ENCODE results near the gene KANK4.
A peak's percentile ranks its signal among the peaks of the same experiment; 100 is the strongest.
"Not testable (repeated sequence)": the region's sequence is repeated elsewhere in the genome, so short reads cannot be mapped to it uniquely, and the experiment has no call there.

KANK4 gene

DNA sequence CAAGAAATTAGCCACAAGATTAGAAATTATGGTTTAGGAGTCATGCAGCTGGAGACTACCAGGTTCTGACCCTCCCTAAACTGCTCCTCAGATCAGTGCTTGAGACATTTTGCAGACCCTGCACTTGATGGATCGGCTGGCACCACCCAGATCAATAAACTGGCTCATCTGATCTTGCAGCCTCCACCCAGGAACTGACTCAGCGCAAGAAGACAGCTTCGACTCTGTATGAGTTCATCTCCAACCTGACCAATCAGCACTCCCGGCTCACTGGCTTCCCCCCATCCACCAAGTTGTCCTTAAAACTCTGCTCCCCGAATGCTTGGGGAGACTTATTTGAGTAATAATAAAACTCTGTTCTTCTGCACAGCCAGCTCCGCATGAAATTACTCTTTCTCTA lies 84.5 kb downstream of the KANK4 start:
- no peak for DNase-seq

DNA sequence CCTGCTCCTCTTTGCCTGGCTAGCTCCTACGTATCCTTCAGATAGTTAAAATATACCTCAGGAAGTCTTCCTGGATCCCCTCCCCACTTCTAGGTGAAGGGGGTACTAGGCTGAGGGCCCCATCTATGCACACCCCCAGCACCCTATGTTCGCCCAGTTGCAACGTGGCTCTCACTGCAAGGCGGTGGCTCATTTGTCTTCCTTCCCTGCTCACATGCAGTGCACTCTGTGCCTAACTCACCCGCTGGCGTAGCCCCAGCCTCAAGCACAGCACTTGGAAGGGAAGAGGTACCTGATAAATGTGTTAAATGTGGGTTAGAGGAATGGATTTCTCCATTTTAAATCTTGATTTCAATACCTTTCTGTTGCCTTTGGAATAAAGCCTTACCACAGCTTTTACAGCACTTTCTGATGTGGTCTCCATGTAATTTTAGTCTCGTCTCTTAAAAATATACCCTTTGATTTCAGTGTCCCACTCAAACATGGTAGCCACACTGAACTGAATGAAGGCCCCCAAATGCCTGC lies 85.2 kb downstream of the KANK4 start:
- DNase-seq: no peak

- no peak for DNase-seq
Observed at GRCh38 chr1:62232871-62233278, 86.4 kb downstream of the KANK4 start.

DNA sequence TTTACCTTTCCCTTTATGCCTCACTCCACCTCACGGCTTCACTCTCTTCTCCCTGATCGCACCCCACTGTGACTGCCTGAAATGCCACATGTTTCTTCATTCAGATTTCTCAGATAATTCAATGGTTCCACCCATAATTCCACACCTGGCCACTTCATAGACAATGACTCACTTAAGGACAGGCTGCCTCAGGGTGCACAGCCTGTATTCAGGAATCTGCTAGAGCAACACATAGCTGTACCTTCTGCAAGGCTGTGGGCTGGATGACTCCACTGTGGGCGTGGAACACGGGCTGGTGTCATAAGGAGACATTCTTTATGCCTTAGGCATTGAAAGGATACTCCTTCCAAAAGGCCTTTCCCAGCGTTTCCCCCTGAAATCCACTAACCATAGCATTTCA lies 88.5 kb downstream of the KANK4 start:
- DNase-seq: peak in 1 of 2 experiments; percentile 29

DNA sequence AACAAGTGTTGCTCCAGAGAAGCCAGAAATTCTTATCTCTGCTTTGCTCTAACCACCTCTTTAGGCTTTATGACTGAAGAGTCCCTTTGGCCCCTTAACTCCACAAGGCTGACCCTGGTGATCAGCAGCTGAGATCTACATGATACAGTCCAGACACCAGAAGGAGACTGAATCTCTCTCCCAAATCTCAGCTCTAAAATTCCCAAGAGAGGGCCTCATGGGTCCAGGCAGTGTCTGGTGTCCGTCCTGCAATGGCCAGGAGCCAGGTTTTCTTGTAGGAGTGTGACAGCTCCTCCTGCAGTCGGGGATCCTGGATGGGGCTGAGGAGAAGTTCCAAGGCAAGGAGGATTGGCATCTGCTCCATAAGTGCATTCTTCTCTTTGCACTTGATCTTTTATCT lies 89.3 kb downstream of the KANK4 start:
- peak; percentile 34 to 61 for DNase-seq

GRCh38 chr1:62229468-62229867 lies 89.8 kb downstream of the KANK4 start:
- no peak for DNase-seq

GRCh38 chr1:62228883-62229187 lies 90.4 kb downstream of the KANK4 start:
- no peak for DNase-seq

DNA sequence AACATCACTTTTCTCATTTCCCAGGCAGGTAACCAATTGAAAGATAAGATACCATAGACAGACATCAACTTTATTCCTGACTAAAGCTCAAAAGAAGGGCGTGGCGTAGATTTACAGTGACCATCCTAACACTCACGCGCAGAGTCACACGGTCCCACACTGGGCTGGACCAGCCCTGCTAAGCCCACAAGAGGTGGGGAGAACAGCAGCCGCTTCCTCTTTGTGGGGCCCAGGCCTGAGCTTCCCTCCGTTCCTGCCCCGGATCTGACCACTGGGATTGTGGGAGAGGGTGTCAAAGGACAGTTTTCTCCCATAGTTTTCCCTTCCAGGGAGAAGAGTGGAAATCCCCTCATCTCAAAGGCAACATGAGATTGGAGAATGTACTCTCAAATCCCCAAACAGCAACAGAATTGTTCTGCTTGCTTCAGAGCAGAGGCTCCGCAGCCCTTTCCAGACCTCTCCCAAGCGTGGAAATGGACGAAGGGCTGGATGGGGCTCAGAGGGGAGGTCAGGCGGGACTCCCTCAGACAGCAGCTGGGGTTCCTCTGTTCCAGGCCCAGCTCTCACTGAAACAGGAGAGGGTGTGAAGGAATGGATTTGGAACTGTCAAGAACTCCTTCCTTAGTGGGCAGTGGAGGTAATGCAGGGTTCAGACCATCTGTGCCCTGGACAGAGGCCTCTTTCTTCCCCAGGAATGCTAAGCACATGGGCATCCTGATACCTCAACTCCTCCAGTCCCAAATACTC lies 90.9 kb downstream of the KANK4 start:
- DNase-seq: no peak

GRCh38 chr1:62227496-62227895 lies 91.7 kb downstream of the KANK4 start:
- no peak for DNase-seq

- no peak for DNase-seq
Observed at GRCh38 chr1:62224182-62224581, 95.1 kb downstream of the KANK4 start.

GRCh38 chr1:62222321-62222720 lies 96.9 kb downstream of the KANK4 start:
- no peak for DNase-seq

- no peak for DNase-seq
Observed at GRCh38 chr1:62221171-62221570, 98.1 kb downstream of the KANK4 start.

GRCh38 chr1:62220456-62220855 lies 98.8 kb downstream of the KANK4 start:
- not testable (repeated sequence) for DNase-seq

- DNase-seq: no peak
Observed at GRCh38 chr1:62218604-62219003, 100.6 kb downstream of the KANK4 start.

GRCh38 chr1:62213075-62213914 lies 105.9 kb downstream of the KANK4 start:
- DNase-seq: no peak

- no peak for DNase-seq
Observed at GRCh38 chr1:62212411-62212810, 106.8 kb downstream of the KANK4 start.

- DNase-seq: peak in 1 of 2 experiments; percentile 3
Observed at GRCh38 chr1:62210960-62211359, 108.3 kb downstream of the KANK4 start.

- DNase-seq: no peak
Observed at GRCh38 chr1:62209931-62210595, 109.2 kb downstream of the KANK4 start.

- DNase-seq: no peak
Observed at GRCh38 chr1:62208970-62209369, 110.3 kb downstream of the KANK4 start.

GRCh38 chr1:62208087-62208486 lies 111.1 kb downstream of the KANK4 start:
- DNase-seq: no peak

GRCh38 chr1:62207187-62207586 lies 112.0 kb downstream of the KANK4 start:
- DNase-seq: no peak

DNA sequence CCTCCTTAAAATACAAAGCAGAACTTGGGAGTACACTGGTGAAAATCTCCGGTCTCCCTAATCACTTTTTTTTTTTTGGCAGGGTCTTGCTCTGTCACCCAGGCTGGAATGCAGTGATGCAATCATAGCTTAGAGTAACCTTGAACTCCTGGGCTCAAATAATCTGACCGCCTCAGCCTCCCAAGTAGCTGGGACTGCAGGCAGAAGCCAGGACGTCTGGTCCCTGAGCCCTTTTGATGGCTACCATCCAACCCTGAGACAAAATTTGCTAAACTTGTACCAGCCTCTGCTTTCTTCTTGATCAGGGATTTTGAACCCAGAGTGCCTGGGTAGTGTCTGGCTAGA lies 120.5 kb downstream of the KANK4 start:
- DNase-seq: no peak

GRCh38 chr1:62198069-62198780 lies 121.0 kb downstream of the KANK4 start:
- DNase-seq: no peak

Data from NCI-H524 (cell line).